Prostate gland (tissue), 2 donors: ENCODE measurements around the gene AVPR2.

ENCODE experiments used
- POLR2A ChIP-seq: fragments of 450-650 bp; IDR thresholded peaks from one replicate; pipeline ENCODE4 v1.6.1; 2016; ENCODE audit warnings: antibody characterized with exemption, mild to moderate bottlenecking
- POLR2AphosphoS5 ChIP-seq: sonication (generic); formaldehyde crosslinking; IDR thresholded peaks from one replicate; pipeline ENCODE4 v1.6.1; 2017; ENCODE audit warnings: antibody characterized with exemption
- TF ChIP-seq, protein P1 (sequence below), 4 experiments: fragments of 200-600 bp in 2 of 4; fragments of 450-650 bp in 2 of 4; sonication (generic) in 2 of 4; IDR thresholded peaks; 1 replicate in 3 of 4; 2 replicates in 1 of 4; pipeline ENCODE4 v1.5.1; 2016 to 2019; ENCODE audit warnings: antibody characterized with exemption in 4 of 4, mild to moderate bottlenecking in 2 of 4, moderate library complexity in 2 of 4

DNA sequence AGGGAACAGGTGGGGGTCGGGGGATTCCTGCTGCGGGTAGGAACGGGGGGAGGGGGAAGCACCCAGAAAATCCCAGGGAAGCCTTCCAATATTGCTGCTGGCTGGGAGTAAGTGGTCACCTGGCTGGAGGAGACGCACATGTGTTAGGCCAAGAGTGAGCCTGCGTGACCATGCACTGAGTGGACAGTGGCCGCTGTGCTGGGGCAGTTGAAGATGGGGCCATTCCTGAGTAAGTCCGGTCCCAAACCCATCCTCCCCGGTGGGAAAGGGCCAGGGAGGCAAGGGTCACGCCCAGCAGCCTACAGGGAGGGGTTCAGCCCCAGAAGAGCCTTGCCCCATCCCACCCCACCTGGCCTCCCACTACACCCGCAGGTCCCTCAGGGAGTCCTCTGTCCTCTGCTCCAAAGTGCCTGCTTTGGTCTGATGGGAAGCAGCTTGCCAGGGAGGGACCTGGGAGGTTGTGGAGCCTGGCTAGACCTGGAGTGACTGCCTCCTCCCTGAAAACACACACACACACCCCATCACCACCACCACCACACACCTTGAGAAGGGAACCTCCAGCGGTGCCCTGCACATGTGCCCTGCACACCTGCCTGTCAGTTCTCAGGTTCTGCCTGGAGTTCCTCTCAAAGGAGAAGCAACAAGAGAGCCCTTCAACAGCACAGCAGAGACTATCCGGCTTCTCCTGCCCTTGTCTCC, 24.6 kb upstream of the AVPR2 start:
- TF ChIP-seq POLR2A (no peak), POLR2AphosphoS5 (no peak)
- TF ChIP-seq, protein P1, sequence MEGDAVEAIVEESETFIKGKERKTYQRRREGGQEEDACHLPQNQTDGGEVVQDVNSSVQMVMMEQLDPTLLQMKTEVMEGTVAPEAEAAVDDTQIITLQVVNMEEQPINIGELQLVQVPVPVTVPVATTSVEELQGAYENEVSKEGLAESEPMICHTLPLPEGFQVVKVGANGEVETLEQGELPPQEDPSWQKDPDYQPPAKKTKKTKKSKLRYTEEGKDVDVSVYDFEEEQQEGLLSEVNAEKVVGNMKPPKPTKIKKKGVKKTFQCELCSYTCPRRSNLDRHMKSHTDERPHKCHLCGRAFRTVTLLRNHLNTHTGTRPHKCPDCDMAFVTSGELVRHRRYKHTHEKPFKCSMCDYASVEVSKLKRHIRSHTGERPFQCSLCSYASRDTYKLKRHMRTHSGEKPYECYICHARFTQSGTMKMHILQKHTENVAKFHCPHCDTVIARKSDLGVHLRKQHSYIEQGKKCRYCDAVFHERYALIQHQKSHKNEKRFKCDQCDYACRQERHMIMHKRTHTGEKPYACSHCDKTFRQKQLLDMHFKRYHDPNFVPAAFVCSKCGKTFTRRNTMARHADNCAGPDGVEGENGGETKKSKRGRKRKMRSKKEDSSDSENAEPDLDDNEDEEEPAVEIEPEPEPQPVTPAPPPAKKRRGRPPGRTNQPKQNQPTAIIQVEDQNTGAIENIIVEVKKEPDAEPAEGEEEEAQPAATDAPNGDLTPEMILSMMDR (IDR thresholded peaks at IDR 0.05) = no peak
